ENCODE measurements around the gene SEMA5A.

GRCh38 chr5:9411142-9411541 lies 134.7 kb downstream of the SEMA5A start:
- TF ChIP-seq, protein P1, sequence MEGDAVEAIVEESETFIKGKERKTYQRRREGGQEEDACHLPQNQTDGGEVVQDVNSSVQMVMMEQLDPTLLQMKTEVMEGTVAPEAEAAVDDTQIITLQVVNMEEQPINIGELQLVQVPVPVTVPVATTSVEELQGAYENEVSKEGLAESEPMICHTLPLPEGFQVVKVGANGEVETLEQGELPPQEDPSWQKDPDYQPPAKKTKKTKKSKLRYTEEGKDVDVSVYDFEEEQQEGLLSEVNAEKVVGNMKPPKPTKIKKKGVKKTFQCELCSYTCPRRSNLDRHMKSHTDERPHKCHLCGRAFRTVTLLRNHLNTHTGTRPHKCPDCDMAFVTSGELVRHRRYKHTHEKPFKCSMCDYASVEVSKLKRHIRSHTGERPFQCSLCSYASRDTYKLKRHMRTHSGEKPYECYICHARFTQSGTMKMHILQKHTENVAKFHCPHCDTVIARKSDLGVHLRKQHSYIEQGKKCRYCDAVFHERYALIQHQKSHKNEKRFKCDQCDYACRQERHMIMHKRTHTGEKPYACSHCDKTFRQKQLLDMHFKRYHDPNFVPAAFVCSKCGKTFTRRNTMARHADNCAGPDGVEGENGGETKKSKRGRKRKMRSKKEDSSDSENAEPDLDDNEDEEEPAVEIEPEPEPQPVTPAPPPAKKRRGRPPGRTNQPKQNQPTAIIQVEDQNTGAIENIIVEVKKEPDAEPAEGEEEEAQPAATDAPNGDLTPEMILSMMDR (IDR thresholded peaks at IDR 0.05) = no peak
- TF ChIP-seq POLR2AphosphoS5 (IDR thresholded peaks at IDR 0.05; ENCODE audit: low read depth, low read length) = no peak
